ENCODE data around the gene KRT1.
"Not testable (repeated sequence)": the region's sequence is repeated elsewhere in the genome, so short reads cannot be mapped to it uniquely, and the experiment has no call there.

KRT1 gene

DNA sequence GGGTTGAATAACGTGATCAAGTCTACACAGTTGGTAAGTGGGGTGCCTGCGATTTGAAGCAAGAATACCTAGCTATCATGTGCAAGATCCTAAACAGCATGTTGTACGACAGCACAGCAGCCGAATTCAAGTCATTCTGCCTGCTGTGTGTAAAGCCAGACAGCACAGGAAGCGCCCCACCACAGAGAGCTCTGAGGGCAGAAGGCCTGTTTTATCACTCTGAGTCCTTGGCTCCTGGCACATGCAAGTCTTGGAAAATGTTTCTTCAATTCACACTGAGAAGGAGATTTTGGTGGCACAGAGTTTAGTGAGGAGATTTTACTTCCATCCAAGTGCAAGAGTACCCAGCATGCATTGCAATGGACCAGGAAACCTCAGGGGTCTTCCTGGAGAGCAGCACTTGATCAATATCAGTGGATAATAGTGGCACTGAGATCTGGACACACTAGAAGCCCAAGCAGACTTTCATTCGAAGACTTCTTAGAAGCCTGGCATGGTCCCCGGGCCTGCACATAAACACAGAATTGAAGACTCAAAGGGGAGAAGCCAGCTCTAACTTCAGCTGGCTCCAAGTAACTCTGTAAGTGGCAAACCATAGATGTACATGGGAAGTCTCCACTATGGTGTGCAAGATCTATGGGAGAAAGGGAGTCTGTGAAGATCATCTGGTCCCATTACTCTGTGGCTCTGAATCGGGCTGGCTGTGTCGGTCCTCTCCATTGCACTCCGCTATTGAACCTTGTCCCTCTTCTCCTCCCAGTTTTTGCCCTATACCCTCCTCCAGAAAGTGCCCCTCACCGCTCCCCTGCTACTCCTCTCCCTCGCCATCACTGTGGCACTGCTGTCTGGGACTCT lies 1.5 kb upstream of the KRT1 start:
- DNase-seq: no peak

DNA sequence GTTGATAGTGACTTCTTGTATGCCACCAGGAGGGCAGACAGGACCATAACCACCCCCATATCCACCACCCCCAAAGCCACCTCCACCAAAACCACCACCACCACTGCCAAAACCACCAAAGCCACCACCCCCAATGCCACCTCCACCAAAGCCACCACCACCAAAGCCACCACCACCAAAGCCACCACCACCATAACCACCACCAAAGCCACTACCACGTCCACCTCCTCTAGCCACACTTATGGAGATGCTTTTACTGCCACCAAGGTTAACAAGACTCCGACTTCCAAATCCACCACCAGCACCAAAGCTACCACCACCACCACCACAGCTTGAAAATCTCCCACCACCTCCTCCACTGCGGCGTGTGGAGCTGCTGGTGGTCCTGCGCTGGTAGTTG lies 332 bp downstream of the KRT1 start:
- DNase-seq: no peak

DNA sequence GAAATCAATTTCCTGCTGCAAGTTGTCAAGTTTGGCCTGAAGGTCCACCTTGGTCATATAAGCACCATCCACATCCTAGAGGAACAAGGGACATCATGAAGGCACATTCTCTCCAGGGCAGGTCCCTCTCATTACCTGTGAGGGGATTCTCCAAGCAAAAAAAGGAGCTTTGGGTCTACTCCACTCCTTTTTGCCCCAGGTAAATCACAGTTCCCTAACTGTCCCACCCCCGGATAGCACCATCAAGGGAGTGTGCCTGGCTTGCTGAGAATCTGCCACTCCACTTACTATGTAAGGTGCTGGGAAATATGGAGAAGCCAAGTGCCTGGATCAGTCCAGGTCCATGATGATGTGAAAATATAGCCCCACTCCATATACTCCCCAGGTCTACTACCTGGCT lies 2.5 kb downstream of the KRT1 start:
- no peak for DNase-seq

DNA sequence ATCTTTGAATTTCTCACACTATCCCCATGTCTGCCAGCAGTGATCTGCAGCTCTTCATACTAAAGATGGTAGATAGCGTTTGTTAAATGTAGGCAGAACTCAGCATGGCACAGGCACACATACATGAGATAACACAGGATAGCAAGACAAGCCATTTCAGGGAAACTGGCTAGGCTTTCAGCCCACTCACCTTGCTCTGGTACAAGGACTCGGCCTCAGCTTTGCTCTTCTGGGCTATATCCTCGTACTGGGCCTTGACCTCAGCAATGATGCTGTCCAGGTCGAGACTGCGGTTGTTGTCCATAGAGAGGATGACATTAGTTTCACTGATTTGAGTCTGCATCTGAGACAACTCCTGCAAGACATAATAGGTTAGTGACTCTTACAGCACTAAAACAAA lies 3.1 kb downstream of the KRT1 start:
- DNase-seq: no peak

DNA sequence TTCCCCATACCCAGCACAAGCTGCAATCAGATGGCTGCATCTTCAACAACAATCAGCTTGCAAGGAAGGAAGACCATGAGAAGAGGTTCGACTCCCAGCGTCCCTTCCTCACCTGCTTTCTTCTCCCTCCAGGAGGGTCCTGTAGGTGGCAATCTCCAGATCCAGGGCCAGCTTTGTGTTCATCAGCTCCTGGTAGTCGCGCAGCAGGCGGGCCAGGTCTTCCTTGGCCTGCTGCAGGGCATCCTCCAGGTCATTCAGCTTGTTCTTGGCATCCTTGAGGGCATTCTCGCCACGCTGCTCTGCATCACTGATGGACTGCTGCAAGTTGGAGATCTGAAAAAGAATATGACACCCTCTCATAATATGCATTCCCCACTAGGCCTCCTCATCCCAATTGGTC lies 4.0 kb downstream of the KRT1 start:
- DNase-seq: no peak

DNA sequence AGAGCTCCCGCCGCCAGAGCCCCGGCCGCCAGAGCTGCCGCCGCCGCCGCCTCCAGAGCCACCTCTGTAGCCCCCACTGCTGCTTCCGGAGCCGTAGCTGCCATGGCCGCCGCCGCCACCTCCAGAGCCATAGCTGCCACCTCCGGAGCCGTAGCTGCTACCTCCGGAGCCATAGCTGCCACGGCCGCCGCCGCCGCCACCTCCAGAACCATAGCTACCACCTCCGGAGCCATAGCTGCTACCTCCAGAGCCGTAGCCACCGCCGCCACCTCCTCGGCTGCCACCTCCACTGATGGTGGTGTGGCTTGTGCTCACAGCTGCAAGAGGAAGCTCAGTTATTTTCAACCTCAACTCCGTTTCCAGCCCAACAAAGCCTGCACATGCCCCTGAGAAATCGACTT lies 4.9 kb downstream of the KRT1 start:
- DNase-seq: no peak

DNA sequence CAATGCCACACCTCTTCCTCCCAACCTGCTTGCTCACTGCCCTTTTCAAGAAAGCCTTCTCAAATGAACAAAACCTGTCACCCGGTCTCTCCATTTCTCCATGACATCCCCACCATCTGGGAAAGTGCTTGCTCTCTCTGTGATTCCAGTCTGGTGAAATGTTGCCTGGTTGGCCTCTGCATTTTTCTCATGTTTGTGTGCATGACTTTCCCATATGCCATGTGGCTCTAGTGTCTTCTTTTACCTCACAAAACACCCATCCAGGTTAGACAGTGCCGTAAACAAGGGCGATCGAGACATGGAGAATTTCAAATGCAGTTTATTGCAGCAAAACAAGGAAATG lies 5.8 kb downstream of the KRT1 start:
- no peak for DNase-seq

DNA sequence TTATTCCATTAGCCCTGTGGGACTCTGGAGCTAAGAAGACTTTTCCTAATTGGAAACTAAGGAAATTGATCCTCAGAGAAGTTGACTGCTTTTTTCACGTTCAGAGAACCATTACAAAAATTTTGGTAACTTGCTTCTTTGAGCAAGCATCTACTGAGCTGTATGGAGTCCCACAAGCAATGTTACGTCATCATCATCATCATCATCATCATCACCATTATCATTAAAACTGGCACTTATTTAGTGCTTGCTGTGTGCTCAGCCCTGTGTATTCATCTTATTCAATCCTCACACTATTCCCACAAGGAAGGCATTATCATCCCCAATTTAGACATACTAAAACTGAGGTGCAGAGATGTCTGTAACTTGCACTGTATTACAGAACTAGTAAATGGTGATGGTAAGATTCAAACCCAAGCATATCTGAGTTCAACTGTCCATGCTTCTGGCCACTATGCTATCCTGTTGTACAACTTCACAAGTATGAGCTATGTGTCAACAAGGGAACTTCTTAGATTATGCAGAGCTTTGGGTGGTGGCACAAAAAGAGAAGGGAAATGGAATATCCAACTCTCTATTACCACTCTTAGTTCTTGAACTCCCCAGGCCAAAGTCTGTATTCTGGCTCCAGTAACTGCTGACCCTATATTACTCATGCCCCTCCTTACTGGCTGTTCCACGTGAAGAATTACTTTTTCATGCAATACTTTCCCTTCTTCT lies 6.3 kb downstream of the KRT1 start:
- DNase-seq: no peak

DNA sequence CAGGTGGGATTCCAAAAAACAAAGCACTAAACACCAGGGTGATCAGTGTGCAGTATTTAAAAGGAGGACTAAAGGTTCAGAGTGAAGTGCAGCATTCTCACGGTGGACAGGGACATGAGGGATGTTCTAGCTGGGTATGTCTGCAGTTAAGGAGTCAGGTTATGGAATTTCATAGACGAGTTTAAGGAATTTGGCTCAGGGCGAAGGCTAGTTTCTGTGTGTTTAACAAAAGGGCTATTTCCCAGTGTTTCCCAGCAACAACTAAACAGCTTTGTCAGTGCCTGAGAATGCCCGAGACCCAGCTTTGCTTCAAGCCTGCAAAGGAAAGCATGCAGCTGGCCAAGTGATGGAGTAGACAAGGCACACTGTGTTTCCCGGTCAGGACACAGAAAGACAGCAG lies 7.0 kb downstream of the KRT1 start:
- DNase-seq: no peak

DNA sequence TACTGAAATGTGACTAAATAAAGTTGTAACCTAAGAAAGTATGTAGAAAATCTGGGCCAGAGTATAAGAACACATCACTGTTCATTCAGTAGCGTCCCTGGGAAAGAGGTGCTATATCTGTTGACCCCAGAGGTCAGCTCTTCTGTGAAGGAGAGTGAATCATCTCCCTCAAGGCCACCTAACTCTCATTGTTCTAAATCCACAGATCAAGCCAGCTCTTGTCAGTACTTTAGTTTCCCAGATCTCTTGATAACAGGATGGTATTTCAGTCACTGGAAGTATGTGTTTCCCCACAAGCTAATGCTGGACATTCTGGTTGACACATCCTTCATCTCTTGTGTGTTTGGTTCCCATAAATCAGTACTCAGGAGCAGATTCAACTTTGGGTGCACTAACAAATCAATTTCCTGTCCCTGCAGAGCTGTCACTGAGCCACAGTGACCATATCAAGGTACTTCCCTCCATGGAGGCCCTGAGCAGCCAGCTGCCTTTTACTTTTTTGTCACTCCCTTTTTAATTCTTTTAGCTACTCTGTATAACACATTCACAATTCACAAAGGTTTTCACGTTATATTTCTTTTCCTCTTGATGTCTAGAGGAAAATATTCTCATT lies 7.8 kb downstream of the KRT1 start:
- DNase-seq: no peak

DNA sequence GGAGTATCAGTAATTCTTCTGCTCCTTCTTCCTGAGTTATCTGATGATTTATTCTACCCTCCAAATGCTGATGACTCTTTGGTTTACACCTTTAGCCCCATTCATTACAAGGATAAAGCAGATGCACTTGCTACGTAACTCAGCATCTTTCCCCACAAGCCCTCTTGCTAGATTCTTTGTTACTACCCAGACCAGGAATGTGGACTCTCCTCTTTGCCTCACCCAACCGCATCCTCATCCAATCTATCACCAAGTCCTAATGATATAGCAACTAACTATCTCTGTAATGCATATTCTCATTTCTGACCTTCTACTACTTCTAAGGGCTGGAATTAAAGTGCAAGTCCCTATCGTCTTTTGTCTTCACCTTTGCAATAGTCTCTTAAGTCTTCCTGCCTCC lies 9.2 kb downstream of the KRT1 start:
- no peak for DNase-seq

DNA sequence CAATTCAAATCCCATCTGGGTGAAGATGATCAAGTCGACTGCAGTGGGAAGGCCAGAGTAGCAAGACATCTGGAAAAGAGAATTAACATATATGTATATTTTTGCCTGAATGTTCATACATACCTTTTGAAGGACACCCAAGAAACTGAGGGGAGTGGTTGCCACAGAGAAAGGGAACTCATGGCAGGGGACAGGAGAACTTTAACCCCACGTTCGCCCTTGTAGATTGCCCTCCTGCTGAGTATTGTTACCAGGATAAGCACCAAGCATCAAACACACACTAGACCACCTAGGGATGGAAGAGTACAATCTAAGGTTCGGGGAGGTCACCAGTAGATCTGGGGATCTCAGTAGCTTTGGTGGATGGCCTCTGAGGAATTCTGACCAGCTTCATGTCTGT lies 9.7 kb downstream of the KRT1 start:
- DNase-seq: no peak

DNA sequence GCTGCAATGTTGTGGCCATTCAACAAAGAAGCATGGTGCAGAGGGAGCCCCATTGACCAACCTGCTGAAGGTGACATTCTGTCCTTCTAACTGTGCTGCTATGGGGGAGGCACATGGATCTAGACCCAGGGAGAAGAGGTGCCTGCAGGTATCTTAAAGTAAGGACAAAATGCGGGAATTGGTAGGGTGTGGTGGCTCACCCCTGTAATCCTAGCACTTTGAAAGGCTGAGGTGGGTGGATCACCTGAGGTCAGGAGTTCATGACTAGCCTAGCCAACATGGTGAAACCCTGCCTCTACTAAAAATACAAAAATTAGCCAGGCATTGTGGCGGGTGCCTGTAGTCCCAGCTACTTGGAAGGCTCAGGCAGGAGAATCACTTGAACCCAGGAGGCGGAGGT lies 10.3 kb downstream of the KRT1 start:
- not testable (repeated sequence) for DNase-seq

DNA sequence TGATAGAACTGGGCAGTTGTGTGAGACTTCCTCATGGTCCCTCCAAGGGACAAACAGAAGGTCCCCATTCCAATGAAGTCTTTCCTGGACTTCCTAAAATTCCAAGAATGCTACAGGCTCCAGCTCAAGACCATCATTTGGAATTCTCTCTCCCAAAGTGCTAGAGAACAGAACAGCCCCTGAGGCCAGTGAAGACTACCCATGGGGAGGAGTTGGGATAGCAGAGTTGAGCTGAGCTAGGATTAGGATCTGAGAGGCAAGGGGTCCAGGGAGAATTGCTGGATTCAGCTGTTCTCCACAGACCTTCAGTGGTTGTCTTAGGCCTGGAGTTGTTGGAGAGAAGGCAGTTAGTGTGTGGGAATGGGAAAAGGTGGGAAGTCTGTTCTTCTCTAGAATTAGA lies 10.8 kb downstream of the KRT1 start:
- no peak for DNase-seq

DNA sequence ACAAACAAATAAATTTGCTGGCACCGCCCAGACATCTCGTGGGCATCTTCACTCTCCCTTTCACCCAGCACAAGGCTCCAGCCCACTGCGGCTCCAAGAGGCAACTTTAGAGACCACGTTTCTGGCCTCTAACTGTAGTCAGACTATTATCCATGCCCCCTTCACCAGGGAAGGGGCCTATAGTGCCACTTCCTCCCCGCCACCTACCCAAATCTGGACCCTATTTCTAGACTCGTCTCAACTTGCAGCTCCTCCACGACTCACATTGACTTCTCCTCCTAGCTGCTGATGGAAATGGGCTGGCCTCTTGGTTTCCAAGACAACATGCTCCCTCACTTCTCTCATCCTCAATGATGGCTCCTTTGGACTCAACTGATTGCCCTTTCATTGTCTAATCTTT lies 12.3 kb downstream of the KRT1 start:
- no peak for DNase-seq

DNA sequence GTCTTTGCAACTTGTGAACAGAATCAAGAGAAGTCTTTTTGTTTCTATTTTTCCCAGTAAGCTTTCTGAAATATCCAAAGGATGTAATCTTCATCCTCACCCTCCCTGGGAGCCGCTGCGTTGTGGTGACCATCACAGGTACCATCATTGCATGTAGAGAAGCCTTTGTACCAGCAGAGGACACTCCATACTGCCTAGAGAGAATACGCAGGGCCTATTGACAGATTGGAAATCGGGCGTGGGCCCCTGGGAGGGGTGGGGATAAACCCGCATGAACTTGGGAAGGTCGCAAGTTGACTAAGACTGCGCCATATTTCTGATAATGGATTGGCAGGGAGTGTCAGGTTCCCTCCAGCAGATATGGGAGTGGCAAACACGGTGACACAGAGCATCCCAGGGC lies 12.7 kb downstream of the KRT1 start:
- no peak for DNase-seq

DNA sequence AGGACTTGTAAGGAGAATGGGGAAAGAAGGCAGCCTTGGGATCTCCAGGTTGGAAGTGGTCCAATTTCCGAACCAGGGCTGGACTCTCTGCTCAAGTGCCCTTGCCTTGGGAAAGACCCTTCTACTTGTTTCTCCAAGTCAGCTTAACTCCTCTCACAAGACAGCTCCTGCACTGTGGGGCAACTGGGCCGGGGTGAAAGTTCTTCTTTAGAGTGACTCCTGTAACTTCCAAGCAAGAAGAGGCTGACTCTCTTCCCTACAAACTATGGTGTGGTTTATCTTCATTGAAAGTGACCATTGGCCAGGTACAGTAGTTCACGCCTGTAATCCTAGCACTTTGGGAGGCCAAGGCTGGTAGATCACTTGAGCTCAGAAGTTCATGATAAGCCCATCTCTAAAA lies 13.7 kb downstream of the KRT1 start:
- DNase-seq: no peak

DNA sequence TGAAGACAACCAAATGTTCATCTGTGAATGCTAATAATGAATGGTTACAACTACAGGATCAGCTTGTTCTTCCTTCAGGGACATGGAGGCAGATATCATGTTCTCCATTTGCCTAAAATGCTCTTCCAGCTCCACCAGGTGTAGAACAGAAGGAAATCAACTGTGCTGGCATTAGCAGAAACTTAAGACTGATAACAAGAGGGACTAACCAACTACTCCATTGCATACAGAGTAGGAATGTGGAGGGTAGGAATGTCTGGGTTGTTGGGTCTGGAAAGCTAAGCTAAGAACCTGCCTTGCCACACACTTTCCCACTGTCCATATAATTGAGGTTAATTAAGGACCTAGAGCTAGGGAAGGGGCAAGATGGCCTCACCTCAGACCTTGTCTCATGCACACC lies 16.8 kb downstream of the KRT1 start:
- no peak for DNase-seq

DNA sequence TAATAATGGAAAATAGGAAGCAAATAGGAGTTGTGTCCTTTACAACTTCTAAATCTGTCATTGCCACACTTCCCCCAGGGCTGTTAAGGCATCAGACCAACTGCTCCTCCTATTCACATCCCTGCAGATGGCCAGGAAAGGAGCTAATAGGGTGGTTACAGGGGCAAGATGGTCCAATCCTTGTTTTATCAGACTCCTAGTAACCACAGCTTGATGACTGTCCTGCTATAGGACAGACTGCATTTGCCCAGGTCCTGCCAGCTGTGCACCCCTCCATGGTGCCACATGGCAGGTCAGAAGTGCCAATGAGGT lies 17.3 kb downstream of the KRT1 start:
- DNase-seq: no peak

DNA sequence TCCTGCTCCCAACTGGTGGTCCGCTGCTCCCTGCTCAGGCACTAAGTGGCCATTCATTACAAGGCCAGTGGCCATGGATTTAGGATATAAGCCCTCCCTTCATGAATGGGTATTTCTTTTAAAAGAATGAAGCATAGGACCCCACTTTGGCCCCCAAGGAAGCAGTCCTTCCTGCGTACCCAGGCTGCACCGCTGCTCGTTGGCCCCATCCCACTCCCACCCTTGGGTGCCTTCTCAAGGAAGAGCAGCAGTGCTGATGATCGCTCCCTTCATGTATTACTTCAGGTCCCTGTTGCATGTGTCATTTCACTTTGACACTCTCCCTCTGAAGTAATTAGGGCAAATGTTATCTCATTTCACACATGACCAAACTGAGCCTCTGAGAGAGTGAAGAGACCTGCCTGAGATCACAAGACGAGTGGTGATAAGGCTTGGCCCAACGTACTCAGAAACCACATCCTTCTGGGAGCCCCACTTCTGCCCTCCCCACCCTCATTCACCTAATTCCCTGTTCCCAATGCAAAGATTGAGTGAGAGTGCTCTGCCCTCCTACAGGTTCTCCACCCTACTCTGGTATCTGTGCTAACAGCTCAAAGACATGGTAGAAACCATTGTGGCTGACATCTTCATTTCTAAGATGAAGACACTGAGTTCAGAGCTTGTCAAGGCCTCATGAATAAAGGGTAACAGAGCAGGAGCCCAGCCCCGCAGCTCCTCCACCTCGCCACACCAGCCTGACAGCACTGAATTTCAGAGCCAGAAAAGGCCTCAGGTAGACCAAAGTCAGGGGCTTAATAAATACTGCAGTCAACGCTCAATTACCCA lies 17.9 kb downstream of the KRT1 start:
- DNase-seq: no peak

DNA sequence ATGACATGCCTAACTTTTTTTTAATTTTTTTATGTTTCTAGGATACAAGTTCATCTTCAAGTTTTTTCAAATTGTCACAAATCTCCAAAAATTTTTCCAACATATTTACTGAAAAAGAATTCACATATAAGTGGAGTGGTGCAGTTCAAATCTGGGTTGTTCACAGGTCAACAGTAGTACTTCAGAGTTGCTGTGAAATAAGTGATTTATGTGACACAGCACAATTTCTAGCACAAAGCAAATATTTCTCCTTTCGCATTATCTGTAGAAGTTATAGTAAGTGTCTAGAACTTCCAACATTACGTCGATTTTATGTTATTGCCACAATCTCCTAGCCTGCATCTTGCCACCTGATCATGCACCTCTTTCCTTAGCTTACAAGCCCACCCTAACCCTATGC lies 18.5 kb downstream of the KRT1 start:
- no peak for DNase-seq

DNA sequence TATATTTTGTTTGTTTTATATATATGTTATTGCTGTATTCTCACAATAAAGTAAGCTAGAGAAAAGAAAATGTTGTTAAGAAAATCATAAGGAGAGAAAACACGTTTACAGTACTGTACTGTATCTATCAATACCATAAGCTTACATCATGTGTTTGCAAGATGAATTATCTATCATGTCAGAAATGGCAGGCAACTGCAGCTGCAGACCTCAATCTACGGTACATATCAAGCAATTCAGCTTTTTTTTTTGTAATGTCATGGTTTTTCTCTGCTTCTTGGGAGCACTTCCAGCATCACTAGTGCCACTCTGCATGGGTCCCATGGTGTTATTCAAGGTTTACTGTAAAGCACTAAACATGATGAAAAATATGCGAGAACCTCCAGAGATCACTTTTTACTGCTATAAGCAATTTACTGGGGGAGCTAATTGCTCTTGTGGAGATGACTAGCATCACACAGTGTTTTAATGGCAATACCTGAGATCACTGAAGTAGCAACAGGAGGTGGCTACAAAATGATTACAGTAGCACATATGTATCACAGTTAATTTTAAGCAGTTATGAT lies 19.2 kb downstream of the KRT1 start:
- DNase-seq: no peak

DNA sequence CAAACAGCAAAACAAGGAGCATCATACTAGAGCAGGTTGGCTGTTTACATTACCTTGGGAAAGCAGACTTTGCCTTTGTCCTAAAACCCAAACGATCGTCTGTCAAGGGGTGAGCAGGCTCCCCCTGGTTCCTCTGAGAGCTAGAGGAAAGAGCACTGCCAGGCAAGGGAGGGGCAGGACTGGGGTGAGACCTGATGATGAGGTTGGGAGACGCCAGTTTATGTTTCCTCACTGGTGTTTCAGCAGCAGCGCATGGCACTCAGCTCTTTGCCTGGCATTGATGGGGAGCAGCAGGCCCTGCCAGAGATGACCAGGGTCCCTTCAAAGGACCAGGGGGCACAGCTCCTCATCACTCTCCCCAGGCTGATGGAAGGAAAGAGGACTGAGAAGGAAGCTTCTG lies 20.3 kb downstream of the KRT1 start:
- DNase-seq: no peak

Data from activated effector memory CD4-positive, alpha-beta T cell treated with anti-CD3 and anti-CD28 coated beads, Interleukin-2, amount 50 U/mL, for 16 hours (primary cell).